HL-60/S4 (cell line): Measurements from ENCODE around the gene LCE6A.

ENCODE experiments used
- in situ Hi-C: fragments of 300-500 bp; cut with MboI; formaldehyde crosslinking; loops from 2 replicates; pipeline ENCODE4 v1.14.3; 2022; ENCODE audit warnings: low sequenced_read_pairs

The LCE6A gene

GRCh38 chr1:152842556-152842955 is at the start of gene LCE6A:
TSS of gene LCE6A (plus strand) at chr1:152842856. CDS start at chr1:152843521, 665 bp downstream.
- in situ Hi-C loops: no loop called here

GRCh38 chr1:152795686-152796085 is 47.0 kb upstream of the LCE6A start:
- in situ Hi-C loops: no loop called here

GRCh38 chr1:152796421-152796820 is 46.2 kb upstream of the LCE6A start, which contains the start of gene LCE1D:
TSS of gene LCE1D (plus strand) at chr1:152796721. CDS start at chr1:152797795, 1,074 bp downstream.
- in situ Hi-C loops: no loop called here

GRCh38 chr1:152801333-152801732 is 41.3 kb upstream of the LCE6A start:
- in situ Hi-C loops: no loop called here

GRCh38 chr1:152806576-152806975 is 36.1 kb upstream of the LCE6A start, which contains the start of gene LCE1C:
TSS of gene LCE1C (minus strand) at chr1:152806651. CDS start at chr1:152805478, 1,173 bp downstream.
- in situ Hi-C loops: no loop called here

GRCh38 chr1:152811050-152811449 is 31.6 kb upstream of the LCE6A start:
- in situ Hi-C loops: no loop called here

GRCh38 chr1:152811671-152812070 is 31.0 kb upstream of the LCE6A start, which contains the start of gene LCE1B:
TSS of gene LCE1B (plus strand) at chr1:152811971. CDS start at chr1:152812447, 476 bp downstream.
- in situ Hi-C loops: no loop called here

- in situ Hi-C loops: no loop called here
These were observed 25.3 kb upstream of the LCE6A start for GRCh38 chr1:152817309-152817708.

- in situ Hi-C loops: no loop called here
These were observed 19.4 kb upstream of the LCE6A start for GRCh38 chr1:152823294-152823693.

GRCh38 chr1:152824964-152825363 is 17.7 kb upstream of the LCE6A start:
- in situ Hi-C loops: no loop called here

- in situ Hi-C loops: no loop called here
These were observed 15.5 kb upstream of the LCE6A start, which contains the start of gene LCE1A for GRCh38 chr1:152827173-152827572. TSS of gene LCE1A (plus strand) at chr1:152827473. CDS start at chr1:152827473, 0 bp downstream.

GRCh38 chr1:152836870-152837269 is 5.8 kb upstream of the LCE6A start:
- in situ Hi-C loops: no loop called here

GRCh38 chr1:152855661-152856060 is 13.0 kb downstream of the LCE6A start:
- in situ Hi-C loops: no loop called here

GRCh38 chr1:152858062-152858461 is 15.4 kb downstream of the LCE6A start:
- in situ Hi-C loops: no loop called here

- in situ Hi-C loops: no loop called here
These were observed 17.0 kb downstream of the LCE6A start, which contains the start of gene LCE7A for GRCh38 chr1:152859696-152860095. TSS of gene LCE7A (plus strand) at chr1:152859996. CDS start at chr1:152860698, 702 bp downstream.

- in situ Hi-C loops: no loop called here
These were observed 17.5 kb downstream of the LCE6A start for GRCh38 chr1:152860129-152860528.

- in situ Hi-C loops: no loop called here
These were observed 18.7 kb downstream of the LCE6A start for GRCh38 chr1:152861374-152861773.

GRCh38 chr1:152864443-152864842 is 21.8 kb downstream of the LCE6A start:
- in situ Hi-C loops: no loop called here

- in situ Hi-C loops: no loop called here
These were observed 23.7 kb downstream of the LCE6A start for GRCh38 chr1:152866321-152866720.

GRCh38 chr1:152869808-152870419 is 27.3 kb downstream of the LCE6A start:
- in situ Hi-C loops: no loop called here

- in situ Hi-C loops: no loop called here
These were observed 28.4 kb downstream of the LCE6A start for GRCh38 chr1:152870831-152871730.

GRCh38 chr1:152871731-152872126 is 29.1 kb downstream of the LCE6A start:
- in situ Hi-C loops: no loop called here
